ENCODE results near the gene HSPB1.
A peak's percentile ranks its signal among the peaks of the same experiment; 100 is the strongest.

The HSPB1 gene

DNA sequence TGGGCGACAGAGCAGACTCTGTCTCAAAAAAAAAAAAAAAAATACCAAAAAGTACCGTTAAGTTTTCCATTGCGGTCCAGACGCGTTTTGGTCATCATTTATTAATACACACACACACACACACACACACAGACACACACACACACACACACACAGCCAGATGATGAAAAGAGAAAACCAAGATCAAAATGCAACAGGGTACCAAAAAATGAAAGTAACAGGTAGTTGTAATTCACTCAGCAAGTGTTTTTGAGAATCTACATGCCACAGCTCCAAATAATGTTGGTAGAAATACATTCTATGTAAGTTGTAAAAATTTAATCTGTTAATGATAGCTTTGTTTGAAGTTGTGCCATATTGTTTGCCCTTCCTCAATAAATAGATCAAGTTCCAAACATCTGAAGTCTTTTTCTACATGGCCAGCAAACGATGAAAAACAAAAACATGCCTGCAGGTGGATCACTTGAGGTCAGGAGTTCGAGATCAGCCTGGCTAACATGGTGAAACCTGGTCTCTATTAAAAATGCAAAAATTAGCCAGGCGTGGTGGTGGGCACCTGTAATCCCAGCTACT, 46.9 kb downstream of the HSPB1 start:
- Histone ChIP-seq H3K4me1 (ENCODE audit: insufficient read depth, low read length) (0 out of 2 replicates have a peak, but pooled peaks cover 4% of the 10 kb centered on the region), H4K20me1 (ENCODE audit: insufficient read depth, low read length) (peaks cover 87% of the 10 kb centered on the region), H3K4me2 (ENCODE audit: insufficient read depth, low read length) (no peak overlapping the region), H3K27ac (ENCODE audit: low read length) (no peak overlapping the region), H2AFZ (ENCODE audit: low read depth, low read length) (no peak overlapping the region), H3K9ac (ENCODE audit: low read depth, low read length) (no peak overlapping the region), H3K4me3 (ENCODE audit: low read depth in 1 of 2, low read length in 2 of 2) (no peak overlapping the region), H3K36me3 (ENCODE audit: insufficient read depth, low read length) (peaks cover 85% of the 10 kb centered on the region), H3K9me3 (ENCODE audit: insufficient read depth, low read length, severe bottlenecking) (no peaks in the 10 kb centered on the region), H3K79me2 (ENCODE audit: insufficient read depth, low read length) (peaks cover 99% of the 10 kb centered on the region), H3K27me3 (ENCODE audit: insufficient read depth, low read length, poor library complexity) (no peaks in the 10 kb centered on the region)
- DNase-seq (no peak), ATAC-seq (ENCODE audit: insufficient read depth, low read depth) (no peak)
- TF ChIP-seq EZH2 (IDR thresholded peaks at IDR 0.05; ENCODE audit: borderline replicate concordance, low read depth, low read length, severe bottlenecking) = no peak
- TF ChIP-seq, protein P1, sequence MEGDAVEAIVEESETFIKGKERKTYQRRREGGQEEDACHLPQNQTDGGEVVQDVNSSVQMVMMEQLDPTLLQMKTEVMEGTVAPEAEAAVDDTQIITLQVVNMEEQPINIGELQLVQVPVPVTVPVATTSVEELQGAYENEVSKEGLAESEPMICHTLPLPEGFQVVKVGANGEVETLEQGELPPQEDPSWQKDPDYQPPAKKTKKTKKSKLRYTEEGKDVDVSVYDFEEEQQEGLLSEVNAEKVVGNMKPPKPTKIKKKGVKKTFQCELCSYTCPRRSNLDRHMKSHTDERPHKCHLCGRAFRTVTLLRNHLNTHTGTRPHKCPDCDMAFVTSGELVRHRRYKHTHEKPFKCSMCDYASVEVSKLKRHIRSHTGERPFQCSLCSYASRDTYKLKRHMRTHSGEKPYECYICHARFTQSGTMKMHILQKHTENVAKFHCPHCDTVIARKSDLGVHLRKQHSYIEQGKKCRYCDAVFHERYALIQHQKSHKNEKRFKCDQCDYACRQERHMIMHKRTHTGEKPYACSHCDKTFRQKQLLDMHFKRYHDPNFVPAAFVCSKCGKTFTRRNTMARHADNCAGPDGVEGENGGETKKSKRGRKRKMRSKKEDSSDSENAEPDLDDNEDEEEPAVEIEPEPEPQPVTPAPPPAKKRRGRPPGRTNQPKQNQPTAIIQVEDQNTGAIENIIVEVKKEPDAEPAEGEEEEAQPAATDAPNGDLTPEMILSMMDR (IDR thresholded peaks at IDR 0.05; ENCODE audit: borderline replicate concordance, extremely low read depth, low read length, poor library complexity, severe bottlenecking) = no peak

GRCh38 chr7:76351372-76351771, 48.9 kb downstream of the HSPB1 start:
- Histone ChIP-seq H3K9me3 (ENCODE audit: insufficient read depth, low read length, severe bottlenecking) (no peaks in the 10 kb centered on the region), H3K4me2 (ENCODE audit: insufficient read depth, low read length) (no peak overlapping the region), H3K27me3 (ENCODE audit: insufficient read depth, low read length, poor library complexity) (no peaks in the 10 kb centered on the region), H3K9ac (ENCODE audit: low read depth, low read length) (no peak overlapping the region), H3K27ac (ENCODE audit: low read length) (no peak overlapping the region), H2AFZ (ENCODE audit: low read depth, low read length) (no peak overlapping the region), H3K79me2 (ENCODE audit: insufficient read depth, low read length) (peaks cover 100% of the 10 kb centered on the region), H3K36me3 (ENCODE audit: insufficient read depth, low read length) (peaks cover 86% of the 10 kb centered on the region), H4K20me1 (ENCODE audit: insufficient read depth, low read length) (peaks cover 87% of the 10 kb centered on the region), H3K4me3 (ENCODE audit: low read depth in 1 of 2, low read length in 2 of 2) (no peak overlapping the region), H3K4me1 (ENCODE audit: insufficient read depth, low read length) (peaks cover 23% of the 10 kb centered on the region)
- ATAC-seq (ENCODE audit: insufficient read depth, low read depth) = peak; percentile 27; the same call in 1 of the 3 replicates
- TF ChIP-seq, protein P1 (IDR thresholded peaks at IDR 0.05; ENCODE audit: borderline replicate concordance, extremely low read depth, low read length, poor library complexity, severe bottlenecking) = no peak
- no peak for TF ChIP-seq EZH2 (IDR thresholded peaks at IDR 0.05; ENCODE audit: borderline replicate concordance, low read depth, low read length, severe bottlenecking)
- no peak for DNase-seq

DNA sequence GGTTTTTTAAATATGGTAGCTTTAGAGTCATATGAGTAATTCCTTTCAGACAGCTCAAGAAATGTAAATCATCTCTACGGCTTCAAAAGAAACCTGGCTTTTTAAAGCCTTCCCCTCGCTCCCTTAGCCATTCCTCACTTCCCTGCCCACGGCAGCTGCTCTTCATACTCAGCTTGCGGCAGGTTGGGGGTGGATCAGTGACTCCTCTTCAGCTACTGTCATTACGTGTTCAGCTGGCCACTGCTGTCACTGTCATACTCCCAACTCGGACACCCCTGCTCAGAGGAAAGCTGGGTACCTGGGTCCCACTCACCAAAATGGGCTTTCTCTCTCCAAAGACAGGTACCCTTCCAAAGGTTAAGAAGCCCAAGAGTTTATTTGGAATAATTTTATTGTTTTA, 49.7 kb downstream of the HSPB1 start:
- no peak overlapping the region for H2AFZ ChIP-seq (ENCODE audit: low read depth, low read length)

More for the DNA sequence above, 49.7 kb downstream of the HSPB1 start:
- H4K20me1 ChIP-seq (ENCODE audit: insufficient read depth, low read length) = peaks cover 85% of the 10 kb centered on the region
- H3K27me3 ChIP-seq (ENCODE audit: insufficient read depth, low read length, poor library complexity) = no peaks in the 10 kb centered on the region
- no peak overlapping the region for H3K9ac ChIP-seq (ENCODE audit: low read depth, low read length)
- no peak overlapping the region for H3K4me3 ChIP-seq (ENCODE audit: low read depth in 1 of 2, low read length in 2 of 2)
- peaks cover 31% of the 10 kb centered on the region for H3K4me1 ChIP-seq (ENCODE audit: insufficient read depth, low read length)
- no peak overlapping the region for H3K27ac ChIP-seq (ENCODE audit: low read length)
- H3K4me2 ChIP-seq (ENCODE audit: insufficient read depth, low read length) = no peak overlapping the region
- H3K79me2 ChIP-seq (ENCODE audit: insufficient read depth, low read length) = peaks cover 100% of the 10 kb centered on the region
- ATAC-seq (ENCODE audit: insufficient read depth, low read depth) = no peak
- TF ChIP-seq EZH2 (IDR thresholded peaks at IDR 0.05; ENCODE audit: borderline replicate concordance, low read depth, low read length, severe bottlenecking) = no peak
- TF ChIP-seq, protein P1 (IDR thresholded peaks at IDR 0.05; ENCODE audit: borderline replicate concordance, extremely low read depth, low read length, poor library complexity, severe bottlenecking) = no peak
- DNase-seq = no peak
- H3K9me3 ChIP-seq (ENCODE audit: insufficient read depth, low read length, severe bottlenecking) = no peaks in the 10 kb centered on the region
- H3K36me3 ChIP-seq (ENCODE audit: insufficient read depth, low read length) = peaks cover 86% of the 10 kb centered on the region

Measured in DND-41 (cell line).